Esophagus muscularis mucosa (tissue), 3 donors: Measurements from ENCODE around the gene MPST.

Experiments used
- POLR2AphosphoS5 ChIP-seq, 2 donors: sonication (generic); formaldehyde crosslinking; IDR thresholded peaks; one replicate each; pipeline ENCODE4 v1.6.1; 2017; ENCODE audit warnings: antibody characterized with exemption in 2 of 2
- TF ChIP-seq, protein P1 (sequence below), 3 experiments: fragments of 200-600 bp in 2 of 3; fragments of 450-650 bp in 1 of 3; sonication (generic) in 2 of 3; IDR thresholded peaks; one replicate each; pipeline ENCODE4 v1.5.1; 2017 to 2019; ENCODE audit warnings: antibody characterized with exemption in 3 of 3, mild to moderate bottlenecking in 2 of 3, moderate library complexity in 1 of 3

DNA sequence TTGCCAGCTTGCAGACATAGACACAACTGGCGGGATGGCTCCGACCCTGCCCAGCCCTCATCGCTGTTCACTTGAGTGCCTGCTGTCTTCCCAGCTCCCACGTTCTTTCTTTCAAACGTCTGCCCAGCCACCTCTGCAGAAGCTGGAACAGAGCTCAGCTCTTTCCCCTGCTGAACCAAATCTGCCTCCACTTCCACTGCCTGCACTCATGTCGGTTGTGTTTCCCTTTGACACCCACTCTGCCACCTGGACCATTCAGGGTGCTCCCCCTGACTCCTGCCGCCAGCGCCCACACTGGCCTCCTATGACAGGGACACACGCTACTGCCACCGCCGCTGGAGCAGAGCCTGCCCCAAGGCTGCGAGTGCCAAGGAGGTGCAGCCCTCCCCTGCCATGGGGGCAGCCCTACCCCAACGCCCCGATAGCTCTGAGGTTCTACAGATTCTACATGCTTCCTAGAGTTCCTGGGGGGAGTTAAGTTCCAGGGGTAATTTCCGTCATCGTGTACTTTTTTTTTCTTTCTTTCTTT is 38.2 kb upstream of the MPST start:
- no peak for TF ChIP-seq POLR2AphosphoS5 (IDR thresholded peaks at IDR 0.05)
- TF ChIP-seq, protein P1, sequence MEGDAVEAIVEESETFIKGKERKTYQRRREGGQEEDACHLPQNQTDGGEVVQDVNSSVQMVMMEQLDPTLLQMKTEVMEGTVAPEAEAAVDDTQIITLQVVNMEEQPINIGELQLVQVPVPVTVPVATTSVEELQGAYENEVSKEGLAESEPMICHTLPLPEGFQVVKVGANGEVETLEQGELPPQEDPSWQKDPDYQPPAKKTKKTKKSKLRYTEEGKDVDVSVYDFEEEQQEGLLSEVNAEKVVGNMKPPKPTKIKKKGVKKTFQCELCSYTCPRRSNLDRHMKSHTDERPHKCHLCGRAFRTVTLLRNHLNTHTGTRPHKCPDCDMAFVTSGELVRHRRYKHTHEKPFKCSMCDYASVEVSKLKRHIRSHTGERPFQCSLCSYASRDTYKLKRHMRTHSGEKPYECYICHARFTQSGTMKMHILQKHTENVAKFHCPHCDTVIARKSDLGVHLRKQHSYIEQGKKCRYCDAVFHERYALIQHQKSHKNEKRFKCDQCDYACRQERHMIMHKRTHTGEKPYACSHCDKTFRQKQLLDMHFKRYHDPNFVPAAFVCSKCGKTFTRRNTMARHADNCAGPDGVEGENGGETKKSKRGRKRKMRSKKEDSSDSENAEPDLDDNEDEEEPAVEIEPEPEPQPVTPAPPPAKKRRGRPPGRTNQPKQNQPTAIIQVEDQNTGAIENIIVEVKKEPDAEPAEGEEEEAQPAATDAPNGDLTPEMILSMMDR (IDR thresholded peaks at IDR 0.05) = no peak
